ENCODE results near the gene LMX1A. TPM values are rescaled to one million over a fixed set of nuclear protein-coding genes. Genes with fewer than 3 reads are reported as not detected.
A peak's percentile ranks its signal among the peaks of the same experiment; 100 is the strongest.

Gene LMX1A
- total RNA-seq, 1 donor from 2014 or later = not detected

- TF ChIP-seq CTCF (IDR thresholded peaks at IDR 0.05) = no peak
- Mint-ChIP-seq H3K9me3 (ENCODE audit: unreplicated experiment) (no peaks in the 10 kb centered on the region), H3K4me3 (ENCODE audit: unreplicated experiment) (no peak overlapping the region), H3K4me1 (ENCODE audit: unreplicated experiment) (no peaks in the 10 kb centered on the region), H3K27ac (ENCODE audit: unreplicated experiment) (no peak overlapping the region), H3K27me3 (ENCODE audit: unreplicated experiment) (peaks cover 69% of the 10 kb centered on the region), H3K36me3 (ENCODE audit: unreplicated experiment) (no peaks in the 10 kb centered on the region)
- no peak for DNase-seq (ENCODE audit: extremely low spot score, unreplicated experiment)
Observed at GRCh38 chr1:165387505-165387904, 31.0 kb upstream of the LMX1A start.

GRCh38 chr1:165383599-165384405 is 27.3 kb upstream of the LMX1A start:
- Mint-ChIP-seq H3K4me3 (ENCODE audit: unreplicated experiment) (no peak overlapping the region), H3K4me1 (ENCODE audit: unreplicated experiment) (no peaks in the 10 kb centered on the region), H3K27me3 (ENCODE audit: unreplicated experiment) (peaks cover 66% of the 10 kb centered on the region), H3K9me3 (ENCODE audit: unreplicated experiment) (no peaks in the 10 kb centered on the region), H3K36me3 (ENCODE audit: unreplicated experiment) (no peaks in the 10 kb centered on the region), H3K27ac (ENCODE audit: unreplicated experiment) (no peak overlapping the region)
- no peak for DNase-seq (ENCODE audit: extremely low spot score, unreplicated experiment)
- TF ChIP-seq CTCF (IDR thresholded peaks at IDR 0.05) = no peak

- no peaks in the 10 kb centered on the region for H3K4me1 Mint-ChIP-seq (ENCODE audit: unreplicated experiment)
- peaks cover 60% of the 10 kb centered on the region for H3K27me3 Mint-ChIP-seq (ENCODE audit: unreplicated experiment)
- no peak for TF ChIP-seq CTCF (IDR thresholded peaks at IDR 0.05)
- no peak overlapping the region for H3K4me3 Mint-ChIP-seq (ENCODE audit: unreplicated experiment)
- no peak for DNase-seq (ENCODE audit: extremely low spot score, unreplicated experiment)
- no peak overlapping the region for H3K27ac Mint-ChIP-seq (ENCODE audit: unreplicated experiment)
- H3K9me3 Mint-ChIP-seq (ENCODE audit: unreplicated experiment) = no peaks in the 10 kb centered on the region
- no peaks in the 10 kb centered on the region for H3K36me3 Mint-ChIP-seq (ENCODE audit: unreplicated experiment)
Observed at GRCh38 chr1:165383067-165383466, 26.6 kb upstream of the LMX1A start.

GRCh38 chr1:165381745-165382505 is 25.4 kb upstream of the LMX1A start:
- Mint-ChIP-seq H3K4me3 (ENCODE audit: unreplicated experiment) (no peak overlapping the region), H3K27me3 (ENCODE audit: unreplicated experiment) (peaks cover 53% of the 10 kb centered on the region), H3K36me3 (ENCODE audit: unreplicated experiment) (no peaks in the 10 kb centered on the region), H3K27ac (ENCODE audit: unreplicated experiment) (no peak overlapping the region), H3K4me1 (ENCODE audit: unreplicated experiment) (peaks cover 1% of the 10 kb centered on the region), H3K9me3 (ENCODE audit: unreplicated experiment) (no peaks in the 10 kb centered on the region)
- TF ChIP-seq CTCF (IDR thresholded peaks at IDR 0.05) = no peak
- DNase-seq (ENCODE audit: extremely low spot score, unreplicated experiment) = no peak

GRCh38 chr1:165376811-165377311 is 20.3 kb upstream of the LMX1A start:
- DNase-seq (ENCODE audit: extremely low spot score, unreplicated experiment) = no peak
- Mint-ChIP-seq H3K27me3 (ENCODE audit: unreplicated experiment) (peaks cover 64% of the 10 kb centered on the region), H3K4me3 (ENCODE audit: unreplicated experiment) (peak overlapping the region; percentile 67), H3K27ac (ENCODE audit: unreplicated experiment) (peak overlapping the region; percentile 33), H3K36me3 (ENCODE audit: unreplicated experiment) (no peaks in the 10 kb centered on the region), H3K9me3 (ENCODE audit: unreplicated experiment) (no peaks in the 10 kb centered on the region), H3K4me1 (ENCODE audit: unreplicated experiment) (peaks cover 12% of the 10 kb centered on the region)
- TF ChIP-seq CTCF (IDR thresholded peaks at IDR 0.05) = no peak

Data from osteocyte (in vitro differentiated cells).